ENCODE data around the gene NSRP1.

NSRP1 gene

GRCh38 chr17:30234296-30234695, 117.7 kb downstream of the NSRP1 start:
- H3K27ac Mint-ChIP-seq = no peak overlapping the region
- no peak for ATAC-seq
- H3K4me1 Mint-ChIP-seq = peaks cover 42% of the 10 kb centered on the region
- H3K4me3 Mint-ChIP-seq = no peak overlapping the region
- DNase-seq = no peak
- peaks cover 95% of the 10 kb centered on the region for H3K27me3 Mint-ChIP-seq
- no peaks in the 10 kb centered on the region for H3K9me3 Mint-ChIP-seq

DNA sequence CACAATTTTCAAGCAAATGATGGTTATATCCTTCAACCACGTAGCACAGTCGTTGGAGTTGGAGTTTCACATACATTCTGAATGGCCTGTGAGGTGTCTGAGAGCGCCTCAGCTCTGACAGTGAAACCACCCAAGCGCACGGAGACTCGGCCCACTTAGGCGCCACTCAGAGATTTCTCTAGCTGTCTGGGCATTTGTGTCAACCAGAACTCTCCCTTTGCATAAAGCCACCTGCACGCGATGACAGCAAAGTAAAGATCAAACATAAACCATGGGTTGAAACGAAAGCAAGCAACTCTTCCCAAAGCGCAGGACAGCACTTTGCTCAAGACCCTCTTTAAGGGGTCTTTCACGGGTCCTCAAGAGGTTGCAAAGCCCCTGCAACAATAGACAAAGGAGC, 118.3 kb downstream of the NSRP1 start:
- DNase-seq = no peak
- peaks cover 42% of the 10 kb centered on the region for H3K4me1 Mint-ChIP-seq
- H3K4me3 Mint-ChIP-seq = peak overlapping the region; percentile 57 to 80
- ATAC-seq = peak; percentile 19
- H3K9me3 Mint-ChIP-seq = no peaks in the 10 kb centered on the region
- no peak overlapping the region for H3K27ac Mint-ChIP-seq
- peaks cover 96% of the 10 kb centered on the region for H3K27me3 Mint-ChIP-seq

DNA sequence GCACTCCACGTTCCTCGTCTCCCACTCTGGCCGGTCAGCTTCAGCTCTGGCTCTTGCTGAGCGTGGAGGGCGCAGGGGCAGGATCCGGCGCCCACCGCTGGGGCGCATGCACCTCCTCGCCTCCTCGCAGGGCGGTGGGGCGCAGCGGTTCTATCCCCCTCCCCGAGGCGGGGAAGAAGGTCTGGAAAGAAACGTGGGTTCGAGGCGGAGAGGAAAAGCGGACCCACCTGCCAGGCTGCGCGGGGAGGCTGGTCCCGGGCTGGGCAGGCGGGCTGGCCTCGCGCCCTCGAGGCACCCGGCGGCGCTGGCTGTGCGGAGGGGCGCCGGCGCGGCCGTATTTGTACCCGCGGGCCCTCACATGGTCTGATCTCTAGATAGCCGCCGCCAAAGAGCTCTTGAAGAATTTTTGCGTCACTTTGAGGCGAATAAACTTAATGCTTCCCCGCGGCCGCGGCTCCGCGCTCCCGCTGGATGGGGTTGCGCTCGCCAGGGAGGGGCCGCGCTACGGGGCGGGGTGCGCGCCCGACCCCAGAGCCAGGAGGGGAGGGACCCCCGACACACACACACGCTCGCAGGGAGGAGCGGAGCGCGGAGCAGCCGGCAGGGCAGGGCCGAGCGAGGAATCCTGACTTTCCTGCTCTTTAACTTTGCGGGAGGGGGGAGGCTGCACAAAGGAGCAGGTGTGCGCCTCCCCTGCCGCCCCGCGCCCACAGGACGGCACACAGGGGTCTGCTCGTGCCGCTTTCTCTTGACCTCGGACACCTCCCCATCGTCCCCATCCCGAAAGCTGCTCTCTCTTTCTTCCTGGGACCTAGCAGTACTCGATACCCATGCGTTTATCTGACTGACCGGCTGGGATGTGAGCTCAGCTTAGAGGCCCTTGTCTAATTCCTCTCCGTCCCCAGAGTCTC, 119.0 kb downstream of the NSRP1 start, which contains the start of gene SLC6A4:
SLC6A4 (minus strand) TSS at position 312 of the 911 bp plus-strand sequence. CDS start 13,739 bp downstream, outside the sequence.
- Mint-ChIP-seq H3K9me3 (no peaks in the 10 kb centered on the region), H3K4me3 (peak within 1 kb of the TSS; percentile 80 to 82), H3K4me1 (peaks cover 42% of the 10 kb centered on the region), H3K27me3 (peaks cover 92% of the 10 kb centered on the region), H3K27ac (no peak within 1 kb of the TSS)
- no peak for DNase-seq
- peak; percentile 46 for ATAC-seq
